Tibial artery (tissue), 4 donors: ENCODE results near the gene RIC1.
"Not testable (repeated sequence)": the region's sequence is repeated elsewhere in the genome, so short reads cannot be mapped to it uniquely, and the experiment has no call there.

Source experiments
- DNase-seq, 2 donors: peaks; one replicate each; pipeline ENCODE4 v3.0.0-alpha.2; 2019
- H3K27ac ChIP-seq, 2 donors: fragments of 200-600 bp; sonication (generic) in 1 of 2; 1 replicate in 1 of 2; 2 replicates in 1 of 2; pipeline ENCODE4 v1.5.1; 2018 to 2019; ENCODE audit warnings: mild to moderate bottlenecking in 1 of 2
- H3K27me3 ChIP-seq, 2 donors: fragments of 200-600 bp; sonication (generic) in 1 of 2; one replicate each; pipeline versions ENCODE4 v1.5.1 to v1.6.0; 2016 to 2019
- H3K36me3 ChIP-seq, 3 donors: fragments of 200-600 bp; sonication (generic) in 2 of 3; one replicate each; pipeline ENCODE4 v1.5.1; 2016 to 2019; ENCODE audit warnings: mild to moderate bottlenecking in 2 of 3
- H3K4me1 ChIP-seq, 4 donors: fragments of 200-600 bp; sonication (generic) in 2 of 4; 1 replicate in 3 of 4; 2 replicates in 1 of 4; pipeline ENCODE4 v1.5.1; 2016 to 2019
- H3K4me3 ChIP-seq, 2 donors: fragments of 200-600 bp; sonication (generic) in 1 of 2; 1 replicate in 1 of 2; 2 replicates in 1 of 2; pipeline ENCODE4 v1.5.1; 2018 to 2019; ENCODE audit warnings: mild to moderate bottlenecking in 2 of 2
- H3K9me3 ChIP-seq, 3 donors: fragments of 200-600 bp; sonication (generic) in 1 of 3; one replicate each; pipeline ENCODE4 v1.5.1; 2016 to 2019
- CTCF ChIP-seq, 2 experiments: fragments of 200-600 bp in 1 of 2; fragments of 450-650 bp in 1 of 2; IDR thresholded peaks; one replicate each; pipeline ENCODE4 v1.5.1; 2017 to 2019; ENCODE audit warnings: antibody characterized with exemption in 2 of 2, mild to moderate bottlenecking in 1 of 2, moderate library complexity in 1 of 2
- intact Hi-C: fragments of 100-400 bp; cut with DNase I; formaldehyde crosslinking; loops from one replicate; pipeline ENCODE4 v1.15.0; 2023; ENCODE audit warnings: low total_unique reads

RIC1 gene

GRCh38 chr9:5790923-5791322, 162.0 kb downstream of the RIC1 start:
- Histone ChIP-seq H3K27me3 (no peaks in the 10 kb centered on the region), H3K27ac (no peak overlapping the region), H3K4me3 (no peak overlapping the region), H3K9me3 (peaks cover 0 to 8% (median 0%) of the 10 kb centered on the region in 3 donors), H3K36me3 (peaks cover 14 to 27% (median 17%) of the 10 kb centered on the region in 3 donors), H3K4me1 (no peaks in the 10 kb centered on the region)
- TF ChIP-seq CTCF (IDR thresholded peaks at IDR 0.05) = no peak
- no peak for DNase-seq
- intact Hi-C loops = no loop called here

- no peak for DNase-seq
- Histone ChIP-seq H3K27me3 (no peaks in the 10 kb centered on the region), H3K36me3 (peaks cover 4 to 18% (median 7%) of the 10 kb centered on the region in 3 donors), H3K9me3 (peaks cover 0 to 8% (median 0%) of the 10 kb centered on the region in 3 donors), H3K27ac (no peak overlapping the region), H3K4me3 (no peak overlapping the region), H3K4me1 (no peaks in the 10 kb centered on the region)
- no peak for TF ChIP-seq CTCF (IDR thresholded peaks at IDR 0.05)
- intact Hi-C loops = no loop called here
Observed at GRCh38 chr9:5791870-5792269, 163.0 kb downstream of the RIC1 start.

GRCh38 chr9:5793812-5794211, 164.9 kb downstream of the RIC1 start:
- intact Hi-C loops = no loop called here
- no peaks in the 10 kb centered on the region for H3K27me3 ChIP-seq
- DNase-seq = no peak

GRCh38 chr9:5796298-5796697, 167.4 kb downstream of the RIC1 start:
- Histone ChIP-seq H3K4me3 (no peak overlapping the region), H3K36me3 (peaks cover 0 to 3% (median 0%) of the 10 kb centered on the region in 3 donors), H3K4me1 (peaks cover 0 to 8% (median 2%) of the 10 kb centered on the region in 4 donors), H3K9me3 (no peaks in the 10 kb centered on the region), H3K27me3 (no peaks in the 10 kb centered on the region), H3K27ac (no peak overlapping the region)
- intact Hi-C loops = no loop called here
- no peak for DNase-seq
- no peak for TF ChIP-seq CTCF (IDR thresholded peaks at IDR 0.05)

More at GRCh38 chr9:5793812-5794211, 164.9 kb downstream of the RIC1 start:
- no peak overlapping the region for H3K27ac ChIP-seq
- no peak overlapping the region for H3K4me3 ChIP-seq
- TF ChIP-seq CTCF (IDR thresholded peaks at IDR 0.05) = no peak
- H3K36me3 ChIP-seq = peaks cover 0 to 10% (median 0%) of the 10 kb centered on the region in 3 donors
- H3K4me1 ChIP-seq = no peaks in the 10 kb centered on the region
- peaks cover 0 to 5% (median 0%) of the 10 kb centered on the region in 3 donors for H3K9me3 ChIP-seq

- no peak for DNase-seq
- no peaks in the 10 kb centered on the region for H3K27me3 ChIP-seq
- peaks cover 0 to 16% (median 6%) of the 10 kb centered on the region in 4 donors for H3K4me1 ChIP-seq
- intact Hi-C loops = no loop called here
- H3K4me3 ChIP-seq = no peak overlapping the region
- TF ChIP-seq CTCF (IDR thresholded peaks at IDR 0.05) = no peak
- no peaks in the 10 kb centered on the region for H3K36me3 ChIP-seq
- no peaks in the 10 kb centered on the region for H3K9me3 ChIP-seq
- H3K27ac ChIP-seq = no peak overlapping the region
Observed at GRCh38 chr9:5798581-5798980, 169.7 kb downstream of the RIC1 start.

GRCh38 chr9:5799314-5799713, 170.4 kb downstream of the RIC1 start:
- intact Hi-C loops = no loop called here
- Histone ChIP-seq H3K27ac (no peak overlapping the region), H3K4me1 (peaks cover 0 to 16% (median 6%) of the 10 kb centered on the region in 4 donors), H3K36me3 (no peaks in the 10 kb centered on the region), H3K4me3 (peak overlapping the region; percentile 5 to 29), H3K9me3 (no peaks in the 10 kb centered on the region), H3K27me3 (no peaks in the 10 kb centered on the region)
- no peak for DNase-seq
- TF ChIP-seq CTCF (IDR thresholded peaks at IDR 0.05) = peak in 1 of 2 experiments; percentile 59

GRCh38 chr9:5800378-5800777, 171.5 kb downstream of the RIC1 start:
- peaks cover 0 to 16% (median 6%) of the 10 kb centered on the region in 4 donors for H3K4me1 ChIP-seq
- intact Hi-C loops, H3K36me3 ChIP-seq: not testable (repeated sequence)

More at GRCh38 chr9:5800378-5800777, 171.5 kb downstream of the RIC1 start:
- DNase-seq, H3K27ac ChIP-seq, H3K4me3 ChIP-seq, H3K9me3 ChIP-seq, H3K27me3 ChIP-seq: not testable (repeated sequence)
